H9 (cell line): ENCODE data around the gene GGT7. TPM values are rescaled to one million over a fixed set of nuclear protein-coding genes. Genes with fewer than 3 reads are reported as not detected.

Source experiments
- DNase-seq: peaks from one replicate; pipeline ENCODE4 v3.0.0-alpha.2; 2017
- H2AFZ ChIP-seq: one replicate; pipeline ENCODE4 v1.6.1; 2013; ENCODE audit warnings: mild to moderate bottlenecking, low read length, control low read depth, moderate library complexity
- H2AK5ac ChIP-seq: 2 replicates; pipeline ENCODE4 v1.6.1; 2013; ENCODE audit warnings: low read length, control low read depth, mixed read lengths; ENCODE audit not compliant: insufficient read length
- H2BK120ac ChIP-seq: one replicate; pipeline ENCODE4 v1.6.1; 2013; ENCODE audit warnings: low read depth, mild to moderate bottlenecking, low read length, control low read depth, inconsistent platforms; ENCODE audit not compliant: poor library complexity, severe bottlenecking
- H2BK12ac ChIP-seq: 2 replicates; pipeline ENCODE4 v1.6.1; 2013; ENCODE audit warnings: low read length, control low read depth, mixed read lengths, low read depth; ENCODE audit not compliant: insufficient read length
- H2BK15ac ChIP-seq: 2 replicates; pipeline ENCODE4 v1.6.1; 2013; ENCODE audit warnings: low read depth, low read length, control low read depth
- H2BK20ac ChIP-seq: one replicate; pipeline ENCODE4 v1.6.1; 2013; ENCODE audit warnings: low read depth, mild to moderate bottlenecking, low read length, control low read depth, inconsistent platforms; ENCODE audit not compliant: poor library complexity, severe bottlenecking
- H2BK5ac ChIP-seq: 2 replicates; pipeline ENCODE4 v1.6.1; 2013; ENCODE audit warnings: low read length, control low read depth, mixed read lengths; ENCODE audit not compliant: insufficient read length
- H3K14ac ChIP-seq: 2 replicates; pipeline ENCODE4 v1.6.1; 2013; ENCODE audit warnings: low read length, control low read depth; ENCODE audit not compliant: insufficient read depth
- H3K18ac ChIP-seq: 2 replicates; pipeline ENCODE4 v1.6.1; 2013; ENCODE audit warnings: low read depth, mild to moderate bottlenecking, mixed read lengths, low read length, control low read depth; ENCODE audit not compliant: insufficient read length
- H3K23ac ChIP-seq: 2 replicates; pipeline ENCODE4 v1.6.1; 2013; ENCODE audit warnings: low read length, control low read depth, mixed read lengths, low read depth; ENCODE audit not compliant: insufficient read length
- H3K23me2 ChIP-seq: 2 replicates; pipeline ENCODE4 v1.6.1; 2013; ENCODE audit warnings: low read depth, mild to moderate bottlenecking, mixed read lengths, low read length, control low read depth; ENCODE audit not compliant: insufficient read length, poor library complexity, severe bottlenecking
- H3K27ac ChIP-seq: 2 replicates; pipeline ENCODE4 v1.5.1; 2013; ENCODE audit warnings: low read length, control low read depth, mixed read lengths, low read depth; ENCODE audit not compliant: insufficient read length
- H3K27me3 ChIP-seq: 2 replicates; pipeline ENCODE4 v1.6.1; 2013; ENCODE audit warnings: low read length, control low read depth, inconsistent platforms; ENCODE audit not compliant: insufficient read depth
- H3K4ac ChIP-seq: 2 replicates; pipeline ENCODE4 v1.6.1; 2013; ENCODE audit warnings: low read depth, mild to moderate bottlenecking, control low read depth, inconsistent platforms, low read length, moderate library complexity
- H3K4me1 ChIP-seq: 2 replicates; pipeline ENCODE4 v1.6.1; 2013; ENCODE audit warnings: low read length, control low read depth, inconsistent platforms; ENCODE audit not compliant: insufficient read depth
- H3K4me2 ChIP-seq: 2 replicates; pipeline ENCODE4 v1.6.1; 2013; ENCODE audit warnings: low read length, control low read depth, mixed read lengths; ENCODE audit not compliant: insufficient read length, insufficient read depth
- H3K56ac ChIP-seq: 2 replicates; pipeline ENCODE4 v1.6.1; 2013; ENCODE audit warnings: low read depth, mild to moderate bottlenecking, mixed read lengths, low read length, control low read depth; ENCODE audit not compliant: insufficient read length
- H3K79me1 ChIP-seq: 2 replicates; pipeline ENCODE4 v1.6.1; 2013; ENCODE audit warnings: low read depth, mild to moderate bottlenecking, moderate library complexity, low read length, control low read depth, inconsistent platforms; ENCODE audit not compliant: insufficient read depth, poor library complexity, severe bottlenecking
- H3K79me2 ChIP-seq: 2 replicates; pipeline ENCODE4 v1.6.1; 2013; ENCODE audit warnings: low read length, control low read depth, inconsistent platforms; ENCODE audit not compliant: insufficient read depth
- H3K9ac ChIP-seq: 2 replicates; pipeline ENCODE4 v1.6.1; 2013; ENCODE audit warnings: low read length, control low read depth, mixed read lengths; ENCODE audit not compliant: insufficient read length; ENCODE audit errors: extremely low read depth
- H3K9me3 ChIP-seq: one replicate; pipeline ENCODE4 v1.6.1; 2013; ENCODE audit warnings: low read depth, low read length, inconsistent platforms; ENCODE audit not compliant: control insufficient read depth
- H3T11ph ChIP-seq: one replicate; pipeline ENCODE4 v1.6.1; 2013; ENCODE audit warnings: mild to moderate bottlenecking, low read length, control low read depth, inconsistent platforms
- H4K20me1 ChIP-seq: one replicate; pipeline ENCODE4 v1.6.1; 2013; ENCODE audit not compliant: control insufficient read depth, insufficient read length, insufficient read depth
- H4K5ac ChIP-seq: 2 replicates; pipeline ENCODE4 v1.6.1; 2013; ENCODE audit warnings: low read depth, mild to moderate bottlenecking, mixed read lengths, low read length, control low read depth; ENCODE audit not compliant: insufficient read length
- H4K8ac ChIP-seq: replicated peaks from 2 replicates; pipeline ENCODE4 v1.6.1; 2013; ENCODE audit warnings: low read length, control low read depth, mixed read lengths, low read depth; ENCODE audit not compliant: insufficient read length
- H4K91ac ChIP-seq: 2 replicates; pipeline ENCODE4 v1.6.1; 2013; ENCODE audit warnings: low read depth, mild to moderate bottlenecking, moderate library complexity, mixed read lengths, low read length, control low read depth; ENCODE audit not compliant: insufficient read length
- H3K27ac Mint-ChIP-seq, 3 experiments: 2 replicates in 2 of 3; 3 replicates in 1 of 3; pipeline ENCODE4 v1.8.0; 2020 to 2021; ENCODE audit warnings: mixed read lengths in 3 of 3, mild to moderate bottlenecking in 1 of 3, moderate library complexity in 1 of 3
- H3K27me3 Mint-ChIP-seq: 2 replicates; pipeline ENCODE4 v1.8.0; 2021; ENCODE audit warnings: low read depth, mild to moderate bottlenecking, moderate library complexity, mixed read lengths
- H3K36me3 Mint-ChIP-seq, 3 experiments: 2 replicates in 2 of 3; 3 replicates in 1 of 3; pipeline ENCODE4 v1.8.0; 2020 to 2021; ENCODE audit warnings: low read depth in 3 of 3, mixed read lengths in 3 of 3; ENCODE audit not compliant: insufficient read depth in 1 of 3
- H3K4me1 Mint-ChIP-seq, 2 experiments: 2 replicates each; pipeline ENCODE4 v1.8.0; 2020; ENCODE audit warnings: mixed read lengths in 2 of 2
- H3K4me3 Mint-ChIP-seq, 2 experiments: 2 replicates in 1 of 2; 3 replicates in 1 of 2; pipeline ENCODE4 v1.8.0; 2020 to 2021; ENCODE audit warnings: mild to moderate bottlenecking in 2 of 2, mixed read lengths in 2 of 2, moderate library complexity in 1 of 2
- H3K9me3 Mint-ChIP-seq, 2 experiments: 2 replicates in 1 of 2; 3 replicates in 1 of 2; pipeline ENCODE4 v1.8.0; 2020; ENCODE audit warnings: mild to moderate bottlenecking in 2 of 2, mixed read lengths in 2 of 2, moderate library complexity in 1 of 2
- CTCF ChIP-seq: fragments of 200-600 bp; sonication (generic); conservative IDR thresholded peaks from 3 replicates; pipeline ENCODE4 v1.8.0; 2021; ENCODE audit warnings: antibody characterized with exemption, mild to moderate bottlenecking
- WGBS: extraction: QIAGEN DNeasy Blood & Tissue Kit; methylation state at CpG from one replicate; pipeline ENCODE4 v1.1.7; 2013; ENCODE audit warnings: missing lambda C conversion rate, low lambda C conversion rate, mixed read lengths; ENCODE audit not compliant: insufficient read length; ENCODE audit errors: extremely low coverage; 5-methylcytosine and 5-hydroxymethylcytosine counted together
- total RNA-seq: library from RNA; stranded (reverse); gene quantifications from 2 replicates; pipeline ENCODE4 v1.2.1, GENCODE V29; 2021

Gene GGT7
- total RNA-seq, 1 experiment from 2014 or later = 38.6 TPM

- H2BK20ac ChIP-seq = no peak overlapping the region
- no peak overlapping the region for H2BK120ac ChIP-seq
- no peak overlapping the region for H3K4ac ChIP-seq
- H2BK15ac ChIP-seq = no peak overlapping the region
- Mint-ChIP-seq H3K27me3 (no peaks in the 10 kb centered on the region), H3K4me3 (no peak overlapping the region), H3K9me3 (no peaks in the 10 kb centered on the region), H3K4me1 (peaks cover 0 to 3% of the 10 kb centered on the region in 2 experiments; a peak in 1 of 4 replicates), H3K36me3 (peaks cover 0 to 3% (median 3%) of the 10 kb centered on the region in 3 experiments; a peak in 3 of 7 replicates), H3K27ac (no peak overlapping the region)
- no peaks in the 10 kb centered on the region for H4K20me1 ChIP-seq
- H4K91ac ChIP-seq = no peak overlapping the region
- DNase-seq = no peak
- no peak overlapping the region for H3K4me2 ChIP-seq
- no peak overlapping the region for H3T11ph ChIP-seq
- H2BK12ac ChIP-seq = no peak overlapping the region
- H3K9me3 ChIP-seq = no peaks in the 10 kb centered on the region
- no peak overlapping the region for H4K5ac ChIP-seq
- TF ChIP-seq CTCF = no peak
- no peak overlapping the region for H3K56ac ChIP-seq
- no peak overlapping the region for H3K27ac ChIP-seq
- H3K23ac ChIP-seq = no peak overlapping the region
- H3K9ac ChIP-seq = no peak overlapping the region
- no CpG with 5 or more reads among the region's 3 CpGs for WGBS
- H2AFZ ChIP-seq = no peak overlapping the region
- no peak overlapping the region for H2BK5ac ChIP-seq
- no peak overlapping the region for H3K18ac ChIP-seq
- H3K14ac ChIP-seq = no peak overlapping the region
- H4K8ac ChIP-seq = no peak overlapping the region
- no peaks in the 10 kb centered on the region for H3K23me2 ChIP-seq
- H3K4me1 ChIP-seq = no peaks in the 10 kb centered on the region
- H2AK5ac ChIP-seq = no peak overlapping the region
- H3K79me1 ChIP-seq = no peaks in the 10 kb centered on the region
- no peaks in the 10 kb centered on the region for H3K27me3 ChIP-seq
- no peaks in the 10 kb centered on the region; the same call in 1 of the 2 replicates for H3K79me2 ChIP-seq
Observed at GRCh38 chr20:34886122-34886521, 13.5 kb upstream of the GGT7 start.
